Measurements from ENCODE around the gene PKNOX1.
"Not testable (repeated sequence)": the region's sequence is repeated elsewhere in the genome, so short reads cannot be mapped to it uniquely, and the experiment has no call there.

PKNOX1 gene

DNA sequence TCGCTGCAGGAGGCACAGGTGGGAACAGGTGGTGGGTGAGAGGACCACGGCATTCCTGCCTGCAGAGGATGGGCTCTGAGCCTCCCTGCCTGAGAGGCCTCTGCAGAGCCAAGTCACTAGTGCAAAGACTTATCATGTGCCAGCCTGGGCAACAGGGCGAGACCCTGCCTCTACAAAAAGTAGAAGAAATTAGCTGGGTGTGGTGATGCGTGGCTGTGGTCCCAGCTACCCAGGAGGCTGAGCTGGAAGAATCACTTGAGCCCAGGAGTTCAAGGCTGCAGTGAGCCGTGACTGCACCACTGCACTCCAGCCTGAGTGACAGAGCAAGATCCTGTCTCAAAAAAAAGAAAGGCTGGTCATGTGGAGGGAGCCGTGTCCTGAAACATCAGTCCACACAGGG is 46.4 kb downstream of the PKNOX1 start:
- DNase-seq (ENCODE audit: low spot score): no peak

GRCh38 chr21:43021191-43021590 is 46.8 kb downstream of the PKNOX1 start:
- no peak for DNase-seq (ENCODE audit: low spot score)

GRCh38 chr21:43021756-43022600 is 47.6 kb downstream of the PKNOX1 start:
- no peak for DNase-seq (ENCODE audit: low spot score)

DNA sequence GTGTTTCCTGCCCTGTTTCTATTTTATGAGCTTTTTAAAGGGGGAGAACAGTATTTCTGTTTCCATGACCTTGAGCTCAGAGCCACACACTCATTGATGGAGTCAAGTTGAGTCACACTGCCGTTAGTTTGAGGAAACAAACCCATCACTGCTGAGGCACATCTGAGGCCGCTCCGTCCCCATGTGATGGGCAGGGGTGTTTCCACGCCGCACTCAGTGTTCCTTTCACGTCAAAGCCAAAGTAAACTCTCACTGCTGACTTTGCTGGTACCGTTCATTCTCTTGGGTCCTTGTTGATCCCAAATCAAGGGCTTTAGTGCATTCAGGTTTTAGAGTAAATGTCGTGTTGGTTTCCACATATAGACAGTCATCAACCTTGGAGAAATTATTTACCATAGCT is 48.8 kb downstream of the PKNOX1 start:
- DNase-seq (ENCODE audit: low spot score): no peak

DNA sequence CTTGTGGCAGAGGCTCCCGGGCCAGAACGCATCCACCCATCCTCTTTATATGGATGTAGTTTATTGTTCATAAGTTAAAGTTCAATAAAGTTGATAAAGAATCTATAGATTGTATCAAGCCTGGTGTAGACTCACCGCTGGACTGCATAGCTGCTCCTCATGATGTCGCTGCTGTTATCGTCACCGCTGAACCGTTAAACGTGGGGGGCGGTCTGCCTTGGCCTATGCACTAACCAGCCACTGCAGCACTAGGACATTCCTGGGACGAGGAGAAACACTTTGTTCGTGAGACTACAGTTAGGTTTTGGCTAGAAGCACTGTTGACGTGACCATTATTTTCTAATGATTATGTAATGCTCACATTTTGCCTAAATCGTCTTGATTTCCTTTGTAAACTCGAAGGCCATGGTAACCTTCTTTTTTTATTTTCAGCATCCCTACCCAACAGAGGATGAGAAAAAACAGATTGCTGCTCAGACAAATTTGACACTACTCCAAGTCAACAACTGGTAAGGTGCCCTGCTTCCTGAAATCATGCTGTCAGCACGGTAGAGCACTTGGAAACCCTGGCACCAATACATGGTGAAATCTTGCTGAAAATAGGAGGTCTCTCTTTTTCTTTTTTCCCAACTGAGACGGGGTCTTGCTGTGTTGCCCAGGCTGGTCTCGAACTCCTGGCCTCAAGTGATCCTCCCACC is 50.2 kb downstream of the PKNOX1 start:
- DNase-seq (ENCODE audit: low spot score): no peak

- no peak for DNase-seq (ENCODE audit: low spot score)
Observed at GRCh38 chr21:43025636-43026180, 51.3 kb downstream of the PKNOX1 start.

- no peak for DNase-seq (ENCODE audit: low spot score)
Observed at GRCh38 chr21:43027846-43028731, 53.7 kb downstream of the PKNOX1 start.

GRCh38 chr21:43029785-43030184 is 55.4 kb downstream of the PKNOX1 start:
- DNase-seq (ENCODE audit: low spot score): no peak

DNA sequence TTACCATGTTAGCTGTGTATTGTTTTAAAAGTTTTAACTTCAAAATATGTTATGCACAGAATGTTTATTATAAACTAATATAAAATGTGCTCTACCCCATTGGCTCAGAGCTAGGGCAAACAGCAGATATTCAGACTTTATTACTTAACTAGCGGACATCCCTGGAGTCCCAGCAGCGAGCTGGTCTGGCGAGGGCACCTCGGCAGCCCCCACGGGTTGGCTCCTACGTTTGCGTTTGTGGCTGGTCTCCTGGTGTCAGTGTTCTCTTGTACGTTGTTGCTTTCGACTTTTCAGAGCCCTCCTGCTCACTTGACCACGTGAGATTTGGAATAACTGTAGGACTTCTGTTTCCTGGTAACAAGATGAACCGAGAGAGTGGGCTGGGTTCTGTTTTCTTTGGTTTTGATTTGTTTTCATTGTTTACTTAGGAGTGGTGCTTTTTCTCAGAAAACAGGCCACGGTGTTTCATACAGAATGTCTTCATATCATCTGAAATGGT is 56.8 kb downstream of the PKNOX1 start:
- no peak for DNase-seq (ENCODE audit: low spot score)

DNA sequence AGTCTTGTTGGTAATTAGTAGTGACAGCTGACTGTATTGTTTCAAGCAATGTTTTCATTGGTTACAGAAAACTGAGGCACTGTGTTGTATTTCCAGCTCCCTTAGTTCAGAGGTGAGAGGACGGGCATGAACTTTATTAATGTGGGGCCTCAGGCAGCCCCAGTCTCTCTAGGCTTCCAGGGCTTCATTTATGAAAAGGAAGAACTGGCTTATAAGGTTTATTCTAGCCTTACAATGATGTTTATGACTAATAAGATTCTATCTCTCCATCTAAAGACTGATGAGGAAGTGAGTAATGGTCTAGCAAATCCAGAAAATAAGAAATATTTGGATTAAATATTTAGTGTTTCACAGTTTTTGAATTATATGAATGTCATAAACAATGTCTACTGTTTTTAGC is 59.7 kb downstream of the PKNOX1 start:
- no peak for DNase-seq (ENCODE audit: low spot score)

GRCh38 chr21:43034826-43035225 is 60.5 kb downstream of the PKNOX1 start:
- DNase-seq (ENCODE audit: low spot score): no peak

DNA sequence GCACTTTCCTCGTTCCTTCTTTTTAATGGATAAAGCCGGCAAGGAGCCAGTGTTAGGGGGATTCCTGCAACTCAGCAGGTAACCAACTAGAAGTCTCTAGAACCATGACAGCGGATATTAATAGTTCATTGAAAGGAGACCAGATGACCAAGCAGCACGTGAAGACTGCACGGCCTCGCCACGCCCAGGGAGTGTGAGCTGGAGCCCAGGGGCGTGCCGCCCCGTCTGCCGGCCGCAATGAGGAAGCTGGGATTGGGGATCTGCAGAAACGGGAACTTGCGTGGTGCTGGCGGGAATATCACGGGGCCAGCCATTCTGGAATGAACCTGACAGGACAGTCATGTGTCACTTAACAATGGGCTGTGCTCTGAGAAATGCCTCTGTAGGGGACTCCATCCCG is 62.5 kb downstream of the PKNOX1 start:
- DNase-seq (ENCODE audit: low spot score): not testable (repeated sequence)

- not testable (repeated sequence) for DNase-seq (ENCODE audit: low spot score)
Observed at GRCh38 chr21:43037918-43038658, 63.7 kb downstream of the PKNOX1 start.

DNA sequence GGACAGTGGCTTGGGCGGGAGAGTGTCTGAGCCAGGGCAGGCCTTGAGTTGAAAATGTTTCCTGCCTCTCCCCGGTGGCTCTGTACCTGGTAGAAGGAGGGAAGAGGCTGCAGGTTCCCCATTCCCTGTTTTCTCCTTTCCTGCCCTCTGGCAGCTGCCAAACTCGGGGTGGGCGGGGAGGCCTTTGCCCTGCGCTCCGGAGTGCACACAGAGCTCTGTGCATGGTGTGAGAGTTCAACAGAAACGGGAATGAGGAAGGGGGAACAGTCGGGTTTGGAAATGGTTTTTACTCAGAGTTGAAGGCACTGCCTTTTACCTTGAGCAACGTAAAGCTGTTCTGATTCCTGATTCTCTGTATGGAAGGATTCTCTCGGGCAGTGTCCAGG is 64.3 kb downstream of the PKNOX1 start:
- not testable (repeated sequence) for DNase-seq (ENCODE audit: low spot score)

- DNase-seq (ENCODE audit: low spot score): not testable (repeated sequence)
Observed at GRCh38 chr21:43042169-43042568, 67.8 kb downstream of the PKNOX1 start.

DNA sequence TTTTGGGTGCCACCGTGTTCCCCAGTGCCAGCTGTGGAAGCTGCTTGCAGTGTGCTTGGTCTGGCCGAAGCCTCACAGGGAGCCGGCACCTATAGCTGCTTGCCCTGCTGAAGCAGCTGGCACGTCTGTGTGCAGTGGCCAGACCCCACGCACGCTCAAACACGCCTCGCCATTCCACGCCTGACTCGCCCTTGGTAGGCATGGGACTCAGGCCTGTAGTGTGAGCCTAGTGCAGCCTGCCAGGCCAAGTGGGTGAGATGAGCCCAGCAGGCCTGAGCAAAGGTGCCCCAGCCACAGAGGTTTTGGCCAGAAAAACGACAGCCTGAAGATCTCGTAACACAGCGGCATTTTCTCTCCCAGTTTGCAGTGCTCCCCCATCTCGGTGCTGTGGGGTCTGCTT is 68.9 kb downstream of the PKNOX1 start:
- not testable (repeated sequence) for DNase-seq (ENCODE audit: low spot score)

DNA sequence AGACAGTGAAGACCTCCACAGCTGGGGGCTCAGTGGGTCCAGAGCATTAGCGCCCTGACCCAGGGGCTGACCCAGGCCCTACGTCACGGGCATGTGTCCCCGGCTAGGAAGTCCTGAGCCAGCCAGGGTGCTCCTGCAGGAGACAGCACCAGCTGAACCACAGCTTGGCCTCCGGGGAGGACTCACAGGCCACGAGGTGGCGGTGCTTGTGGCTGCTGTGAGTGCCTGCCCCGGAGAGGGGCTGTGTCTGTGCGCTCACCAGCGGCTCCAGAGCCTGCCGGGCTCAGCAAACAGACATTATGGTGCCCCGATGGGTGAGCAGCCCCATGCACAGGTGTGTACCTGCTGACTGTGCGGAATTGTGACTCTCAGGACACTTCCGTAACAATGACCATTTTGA is 70.2 kb downstream of the PKNOX1 start:
- not testable (repeated sequence) for DNase-seq (ENCODE audit: low spot score)

GRCh38 chr21:43045165-43045875 is 71.0 kb downstream of the PKNOX1 start:
- DNase-seq (ENCODE audit: low spot score): not testable (repeated sequence)

- DNase-seq (ENCODE audit: low spot score): not testable (repeated sequence)
Observed at GRCh38 chr21:43045876-43046821, 71.8 kb downstream of the PKNOX1 start.
